Naive thymus-derived CD8-positive, alpha-beta T cell (primary cell): ENCODE results near the gene PMS1. TPM values are rescaled to one million over a fixed set of nuclear protein-coding genes. Genes with fewer than 3 reads are reported as not detected.
A peak's percentile ranks its signal among the peaks of the same experiment; 100 is the strongest.
"Not testable (repeated sequence)": the region's sequence is repeated elsewhere in the genome, so short reads cannot be mapped to it uniquely, and the experiment has no call there.

Experiments used
- ATAC-seq, 2 donors: fragments of 150-1000 bp; cut with Tn5 transposase in 1 of 2; sonication (Bioruptor Pico), chemical (Tn5 transposase) in 1 of 2; 1 replicate in 1 of 2; 2 replicates in 1 of 2; pipeline ENCODE4 v1.10.0; 2021; ENCODE audit warnings: mild to moderate bottlenecking in 2 of 2, moderate library complexity in 2 of 2
- POLR2A ChIA-PET: fragments of 350-600 bp; sonication (Branson Sonifier 250); formaldehyde crosslinking; loops from one replicate; lab custom pipeline; 2021; ENCODE audit warnings: antibody characterized with exemption; lab: Charles Lee
- DNase-seq, 10 donors: peaks; one replicate each; pipeline versions ENCODE4 v3.0.0 to v3.0.0-alpha.2; 2020 to 2022
- H3K27ac Mint-ChIP-seq, 10 donors: one replicate each; pipeline ENCODE4 v1.8.0; 2020 to 2022; ENCODE audit warnings: mild to moderate bottlenecking in 10 of 10, mixed read lengths in 10 of 10, moderate library complexity in 4 of 10, inconsistent platforms in 1 of 10
- H3K27me3 Mint-ChIP-seq, 5 donors: one replicate each; pipeline ENCODE4 v1.8.0; 2021 to 2022; ENCODE audit warnings: mixed read lengths in 5 of 5
- H3K36me3 Mint-ChIP-seq, 3 donors: one replicate each; pipeline ENCODE4 v1.8.0; 2020 to 2022; ENCODE audit warnings: mixed read lengths in 3 of 3, mild to moderate bottlenecking in 2 of 3, inconsistent platforms in 1 of 3
- H3K4me1 Mint-ChIP-seq, 4 donors: one replicate each; pipeline ENCODE4 v1.8.0; 2021 to 2022; ENCODE audit warnings: mixed read lengths in 4 of 4
- H3K4me3 Mint-ChIP-seq, 10 donors: one replicate each; pipeline ENCODE4 v1.8.0; 2020 to 2022; ENCODE audit warnings: mild to moderate bottlenecking in 10 of 10, mixed read lengths in 10 of 10, moderate library complexity in 6 of 10, inconsistent platforms in 1 of 10
- H3K9me3 Mint-ChIP-seq, 9 donors: one replicate each; pipeline ENCODE4 v1.8.0; 2020 to 2022; ENCODE audit warnings: mixed read lengths in 9 of 9, mild to moderate bottlenecking in 3 of 9, inconsistent platforms in 1 of 9, moderate library complexity in 1 of 9
- polyA plus RNA-seq, 3 donors: library from polyadenylated mRNA; unstranded; fragments of 300-500 nt; fragmentation: Illumina TruSeq; gene quantifications; one replicate each; pipeline ENCODE4 v1.2.3, GENCODE V29; 2021
- total RNA-seq, 8 experiments: library from RNA in 2 of 8; stranded (reverse) in 2 of 8; gene quantifications; one replicate each; pipeline ENCODE4 v1.2.3 and lab custom pipeline; 2021 to 2026

Gene PMS1
- total RNA-seq (10 to 100 TPM; 28.9 to 30.3 TPM), polyA plus RNA-seq (10 to 100 TPM; 14.9 to 15.8 (median 15.6) TPM), total RNA-seq (lab: John Stamatoyannopoulos, UW) (23.4 to 45.4 (median 35.3) reads per million in 6 experiments)

- POLR2A ChIA-PET = interaction anchor here (0.9 to 2.8 kb wide), 10 partner anchors 18 to 535 kb away, joined by 3 to 69 read pairs (median 6); partner anchors contain the start of genes ANKAR, ASNSD1, HIBCH and OSGEPL1
- H3K4me1 Mint-ChIP-seq = peaks cover 30 to 63% (median 59%) of the 10 kb centered on the region in 4 donors
- peak within 1 kb of the TSS; percentile 88 to 97 (median 94) for H3K4me3 Mint-ChIP-seq
- peak; percentile 88 to 98 (median 94) for DNase-seq
- H3K27me3 Mint-ChIP-seq = no peaks in the 10 kb centered on the region
- H3K9me3 Mint-ChIP-seq = no peaks in the 10 kb centered on the region
- ATAC-seq = peak; percentile 89
- H3K27ac Mint-ChIP-seq = peak within 1 kb of the TSS; percentile 90 to 98 (median 97)
- peaks cover 0 to 44% (median 14%) of the 10 kb centered on the region in 3 donors for H3K36me3 Mint-ChIP-seq
These were observed at the start of gene PMS1, which contains the start of gene ORMDL1 for GRCh38 chr2:189783927-189784867. TSS of gene PMS1 (plus strand) at chr2:189784450. CDS start at chr2:189791810, 7,360 bp downstream. TSS of gene ORMDL1 (minus strand) at chr2:189784339. CDS start at chr2:189782595, 1,744 bp downstream.

GRCh38 chr2:189751080-189751658 is 33.1 kb upstream of the PMS1 start:
- Mint-ChIP-seq H3K9me3 (no peaks in the 10 kb centered on the region), H3K4me1 (peaks cover 0 to 3% (median 2%) of the 10 kb centered on the region in 4 donors), H3K4me3 (no peak overlapping the region), H3K27ac (peak overlapping the region in 4 of 10 donors; percentile 22 to 55 (median 50)), H3K27me3 (no peaks in the 10 kb centered on the region), H3K36me3 (peaks cover 0 to 84% (median 6%) of the 10 kb centered on the region in 3 donors)
- POLR2A ChIA-PET = interaction anchor here (0.8 to 2.8 kb wide), 3 partner anchors 10 to 92 kb away, joined by 3 to 13 read pairs (median 3); partner anchors contain the start of gene OSGEPL1
- ATAC-seq (peak; percentile 81 to 87), DNase-seq (peak in 9 of 10 donors; percentile 6 to 71 (median 37))

- ATAC-seq = no peak
- Mint-ChIP-seq H3K27me3 (no peaks in the 10 kb centered on the region), H3K27ac (peak overlapping the region in 3 of 10 donors; percentile 6 to 86 (median 6))
These were observed 27.8 kb upstream of the PMS1 start for GRCh38 chr2:189756311-189756952.

GRCh38 chr2:189760154-189760553 is 24.1 kb upstream of the PMS1 start:
- not testable (repeated sequence) for DNase-seq, H3K27me3 Mint-ChIP-seq, ATAC-seq, H3K9me3 Mint-ChIP-seq
- Mint-ChIP-seq H3K36me3 (peaks cover 0 to 25% (median 4%) of the 10 kb centered on the region in 3 donors), H3K4me1 (peaks cover 5 to 24% (median 12%) of the 10 kb centered on the region in 4 donors), H3K4me3 (peak overlapping the region in 1 of 10 donors; percentile 42), H3K27ac (peak overlapping the region in 1 of 10 donors; percentile 16)
- POLR2A ChIA-PET = interaction anchor here (0.8 to 1.4 kb wide), 2 partner anchors 24 to 180 kb away, joined by 3 to 5 read pairs; partner anchors contain the start of genes ORMDL1, PMS1 and SLC40A1

More at GRCh38 chr2:189756311-189756952, 27.8 kb upstream of the PMS1 start:
- no peaks in the 10 kb centered on the region for H3K9me3 Mint-ChIP-seq
- H3K4me3 Mint-ChIP-seq = no peak overlapping the region
- POLR2A ChIA-PET = no interaction called here
- DNase-seq = no peak
- H3K36me3 Mint-ChIP-seq = peaks cover 0 to 56% (median 8%) of the 10 kb centered on the region in 3 donors
- H3K4me1 Mint-ChIP-seq = peaks cover 2 to 7% (median 5%) of the 10 kb centered on the region in 4 donors

GRCh38 chr2:189762229-189762550 is 22.1 kb upstream of the PMS1 start:
- ATAC-seq = no peak

GRCh38 chr2:189762551-189763298 is 21.5 kb upstream of the PMS1 start, which contains the start of gene OSGEPL1:
TSS of gene OSGEPL1 (minus strand) at chr2:189762792. CDS start at chr2:189761640, 1,152 bp downstream.
- peak; percentile 76 to 96 (median 90) for DNase-seq
- Mint-ChIP-seq H3K4me3 (peak within 1 kb of the TSS; percentile 92 to 99 (median 97)), H3K27me3 (no peaks in the 10 kb centered on the region), H3K27ac (peak within 1 kb of the TSS; percentile 95 to 99 (median 98)), H3K4me1 (peaks cover 4 to 24% (median 8%) of the 10 kb centered on the region in 4 donors), H3K9me3 (no peaks in the 10 kb centered on the region), H3K36me3 (peaks cover 0 to 23% (median 4%) of the 10 kb centered on the region in 3 donors)
- POLR2A ChIA-PET = interaction anchor here (0.5 to 3.3 kb wide), 27 partner anchors 11 to 1915 kb away, joined by 3 to 69 read pairs (median 4); partner anchors contain the start of genes ANKAR, ASNSD1, GLS and NABP1
- ATAC-seq = peak; percentile 94

More at GRCh38 chr2:189762229-189762550, 22.1 kb upstream of the PMS1 start:
- peaks cover 0 to 22% (median 4%) of the 10 kb centered on the region in 3 donors for H3K36me3 Mint-ChIP-seq
- H3K4me1 Mint-ChIP-seq = peaks cover 4 to 24% (median 8%) of the 10 kb centered on the region in 4 donors
- H3K9me3 Mint-ChIP-seq = no peaks in the 10 kb centered on the region
- no peak for DNase-seq
- peak overlapping the region; percentile 92 to 99 (median 97) for H3K4me3 Mint-ChIP-seq
- POLR2A ChIA-PET = interaction anchor here (0.7 to 3.3 kb wide), 20 partner anchors 10 to 1119 kb away, joined by 3 to 69 read pairs (median 6); partner anchors contain the start of genes ANKAR, ASNSD1, GLS and ORMDL1
- H3K27me3 Mint-ChIP-seq = no peaks in the 10 kb centered on the region
- peak overlapping the region; percentile 95 to 99 (median 98) for H3K27ac Mint-ChIP-seq

- no peaks in the 10 kb centered on the region for H3K9me3 Mint-ChIP-seq
- POLR2A ChIA-PET = interaction anchor here (0.5 to 3.3 kb wide), 9 partner anchors 12 to 1887 kb away, joined by 3 to 69 read pairs (median 5); partner anchors contain the start of genes ANKAR, ORMDL1, PMS1 and SLC40A1
- peak overlapping the region in 4 of 10 donors; percentile 19 to 95 (median 76) for H3K27ac Mint-ChIP-seq
- H3K4me3 Mint-ChIP-seq = peak overlapping the region in 7 of 10 donors; percentile 1 to 99 (median 43)
- H3K4me1 Mint-ChIP-seq = peaks cover 4 to 24% (median 8%) of the 10 kb centered on the region in 4 donors
- DNase-seq (no peak), ATAC-seq (no peak)
- H3K36me3 Mint-ChIP-seq = peaks cover 0 to 25% (median 3%) of the 10 kb centered on the region in 3 donors
- no peaks in the 10 kb centered on the region for H3K27me3 Mint-ChIP-seq
These were observed 20.2 kb upstream of the PMS1 start for GRCh38 chr2:189763908-189764661.

GRCh38 chr2:189770590-189771322 is 13.5 kb upstream of the PMS1 start:
- POLR2A ChIA-PET = no interaction called here
- no peaks in the 10 kb centered on the region for H3K9me3 Mint-ChIP-seq
- ATAC-seq (no peak), DNase-seq (no peak)
- H3K27me3 Mint-ChIP-seq = no peaks in the 10 kb centered on the region
- H3K4me3 Mint-ChIP-seq = no peak overlapping the region
- H3K4me1 Mint-ChIP-seq = peaks cover 1 to 8% (median 4%) of the 10 kb centered on the region in 4 donors
- peak overlapping the region in 2 of 10 donors; percentile 11 to 28 for H3K27ac Mint-ChIP-seq
- H3K36me3 Mint-ChIP-seq = peaks cover 0 to 79% (median 4%) of the 10 kb centered on the region in 3 donors

GRCh38 chr2:189772212-189772611 is 12.0 kb upstream of the PMS1 start:
- ATAC-seq (no peak), DNase-seq (no peak)
- no peaks in the 10 kb centered on the region for H3K27me3 Mint-ChIP-seq
- no peaks in the 10 kb centered on the region for H3K9me3 Mint-ChIP-seq
- H3K4me3 Mint-ChIP-seq = no peak overlapping the region
- H3K36me3 Mint-ChIP-seq = peaks cover 0 to 79% (median 6%) of the 10 kb centered on the region in 3 donors
- POLR2A ChIA-PET = interaction anchor here (0.6 kb wide), 1 partner anchor 24 kb away, joined by 3 read pairs; no protein-coding TSS in a partner anchor
- peak overlapping the region in 2 of 10 donors; percentile 8 to 19 for H3K27ac Mint-ChIP-seq
- peaks cover 3 to 8% (median 6%) of the 10 kb centered on the region in 4 donors for H3K4me1 Mint-ChIP-seq
